Ishikawa (cell line): Measurements from ENCODE around the gene CAPN5.

ENCODE experiments used
- CREB1 ChIP-seq: IDR thresholded peaks from 2 replicates; pipeline ENCODE4 v1.6.1; 2012; ENCODE audit warnings: low read depth
- EP300 ChIP-seq: IDR thresholded peaks from 2 replicates; pipeline ENCODE4 v1.6.1; 2012; ENCODE audit warnings: borderline replicate concordance
- RAD21 ChIP-seq: IDR thresholded peaks from 2 replicates; pipeline ENCODE4 v1.6.1; 2012; ENCODE audit warnings: low read depth
- TAF1 ChIP-seq: IDR thresholded peaks from 2 replicates; pipeline ENCODE4 v1.6.1; 2012; ENCODE audit warnings: low read depth, mild to moderate bottlenecking
- TEAD4 ChIP-seq: IDR thresholded peaks from 2 replicates; pipeline ENCODE4 v1.6.1; 2012
- YY1 ChIP-seq: IDR thresholded peaks from 2 replicates; pipeline ENCODE4 v1.6.1; 2012; ENCODE audit warnings: low read depth
- TF ChIP-seq, protein P1 (sequence below): IDR thresholded peaks from 2 replicates; pipeline ENCODE4 v1.6.1; 2012; ENCODE audit warnings: low read depth, mild to moderate bottlenecking
- TF ChIP-seq, protein P2 (sequence below): IDR thresholded peaks from 2 replicates; pipeline ENCODE4 v1.6.1; 2012

DNA sequence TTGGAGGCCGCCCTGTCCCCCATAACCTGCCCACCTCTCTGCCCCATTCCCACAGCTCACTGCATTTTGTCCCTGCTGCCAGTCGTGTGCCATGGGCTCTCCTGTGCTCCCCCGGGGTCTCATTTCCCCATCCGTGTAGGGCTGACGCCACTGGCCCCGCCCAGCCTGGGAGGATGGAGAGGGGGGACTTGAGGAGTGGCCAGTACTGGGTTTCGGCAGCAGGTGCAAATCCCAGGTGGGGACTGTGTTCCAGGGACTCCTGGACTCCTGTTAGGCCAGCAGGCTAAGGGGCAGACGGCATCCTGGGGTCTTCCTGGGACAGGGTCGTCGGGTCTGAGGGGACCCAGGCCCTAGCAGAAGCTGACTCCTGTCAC is 60.1 kb downstream of the CAPN5 start:
- TF ChIP-seq, protein P1, sequence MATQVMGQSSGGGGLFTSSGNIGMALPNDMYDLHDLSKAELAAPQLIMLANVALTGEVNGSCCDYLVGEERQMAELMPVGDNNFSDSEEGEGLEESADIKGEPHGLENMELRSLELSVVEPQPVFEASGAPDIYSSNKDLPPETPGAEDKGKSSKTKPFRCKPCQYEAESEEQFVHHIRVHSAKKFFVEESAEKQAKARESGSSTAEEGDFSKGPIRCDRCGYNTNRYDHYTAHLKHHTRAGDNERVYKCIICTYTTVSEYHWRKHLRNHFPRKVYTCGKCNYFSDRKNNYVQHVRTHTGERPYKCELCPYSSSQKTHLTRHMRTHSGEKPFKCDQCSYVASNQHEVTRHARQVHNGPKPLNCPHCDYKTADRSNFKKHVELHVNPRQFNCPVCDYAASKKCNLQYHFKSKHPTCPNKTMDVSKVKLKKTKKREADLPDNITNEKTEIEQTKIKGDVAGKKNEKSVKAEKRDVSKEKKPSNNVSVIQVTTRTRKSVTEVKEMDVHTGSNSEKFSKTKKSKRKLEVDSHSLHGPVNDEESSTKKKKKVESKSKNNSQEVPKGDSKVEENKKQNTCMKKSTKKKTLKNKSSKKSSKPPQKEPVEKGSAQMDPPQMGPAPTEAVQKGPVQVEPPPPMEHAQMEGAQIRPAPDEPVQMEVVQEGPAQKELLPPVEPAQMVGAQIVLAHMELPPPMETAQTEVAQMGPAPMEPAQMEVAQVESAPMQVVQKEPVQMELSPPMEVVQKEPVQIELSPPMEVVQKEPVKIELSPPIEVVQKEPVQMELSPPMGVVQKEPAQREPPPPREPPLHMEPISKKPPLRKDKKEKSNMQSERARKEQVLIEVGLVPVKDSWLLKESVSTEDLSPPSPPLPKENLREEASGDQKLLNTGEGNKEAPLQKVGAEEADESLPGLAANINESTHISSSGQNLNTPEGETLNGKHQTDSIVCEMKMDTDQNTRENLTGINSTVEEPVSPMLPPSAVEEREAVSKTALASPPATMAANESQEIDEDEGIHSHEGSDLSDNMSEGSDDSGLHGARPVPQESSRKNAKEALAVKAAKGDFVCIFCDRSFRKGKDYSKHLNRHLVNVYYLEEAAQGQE, result no peak
- TF ChIP-seq TAF1 (no peak), YY1 (no peak), CREB1 (no peak), RAD21 (no peak), TEAD4 (no peak), EP300 (no peak)
- TF ChIP-seq, protein P2, sequence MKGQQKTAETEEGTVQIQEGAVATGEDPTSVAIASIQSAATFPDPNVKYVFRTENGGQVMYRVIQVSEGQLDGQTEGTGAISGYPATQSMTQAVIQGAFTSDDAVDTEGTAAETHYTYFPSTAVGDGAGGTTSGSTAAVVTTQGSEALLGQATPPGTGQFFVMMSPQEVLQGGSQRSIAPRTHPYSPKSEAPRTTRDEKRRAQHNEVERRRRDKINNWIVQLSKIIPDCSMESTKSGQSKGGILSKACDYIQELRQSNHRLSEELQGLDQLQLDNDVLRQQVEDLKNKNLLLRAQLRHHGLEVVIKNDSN, result no peak
